Stimulated activated CD4-positive, alpha-beta T cell treated with anti-CD3 and anti-CD28 coated beads, Interleukin-1b, Interleukin-23, amount 100 ng/mL, for 1 hour (primary cell): ENCODE results near the gene TTC3.

Experiments
- DNase-seq, 2 donors: peaks; one replicate each; pipeline ENCODE4 v3.0.0-alpha.2; 2020; ENCODE audit warnings: low read depth in 2 of 2

The TTC3 gene

GRCh38 chr21:37146320-37147235 lies 73.5 kb downstream of the TTC3 start:
- DNase-seq, result no peak

GRCh38 chr21:37149411-37149810 lies 76.4 kb downstream of the TTC3 start:
- no peak for DNase-seq

DNA sequence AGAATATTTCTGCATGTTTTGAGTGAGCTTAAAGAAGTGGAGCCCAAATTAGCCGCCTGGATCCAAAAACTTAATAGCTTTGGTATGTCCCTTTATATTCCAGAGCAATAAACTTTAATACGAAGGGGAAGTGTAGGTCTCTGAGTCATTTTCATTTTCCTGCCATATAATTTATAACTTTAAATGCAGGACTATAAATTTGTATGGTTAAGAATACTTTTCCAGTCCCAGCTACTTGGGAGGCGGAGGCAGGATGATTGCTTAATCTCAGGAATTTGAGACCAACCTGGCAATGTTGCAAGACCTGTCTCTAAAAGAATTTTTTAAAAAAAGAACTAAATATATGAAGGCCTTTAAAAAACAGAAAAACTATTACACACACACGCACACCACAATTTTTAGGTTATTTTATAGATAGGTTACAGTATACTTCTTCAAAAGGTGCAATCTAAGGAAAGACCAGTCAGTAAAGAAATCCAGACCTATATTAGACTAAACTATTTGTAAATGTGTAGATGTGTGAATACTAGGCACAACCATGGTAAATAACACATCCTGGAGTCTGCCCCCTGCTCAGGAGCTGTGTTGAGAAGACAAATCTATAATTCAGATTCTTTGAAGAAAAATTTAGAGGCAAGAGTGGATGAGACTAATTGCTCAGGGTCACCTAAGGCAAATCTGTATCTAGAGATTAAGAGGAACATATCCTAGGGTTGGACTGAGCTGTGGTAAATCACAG lies 80.3 kb downstream of the TTC3 start:
- no peak for DNase-seq

DNA sequence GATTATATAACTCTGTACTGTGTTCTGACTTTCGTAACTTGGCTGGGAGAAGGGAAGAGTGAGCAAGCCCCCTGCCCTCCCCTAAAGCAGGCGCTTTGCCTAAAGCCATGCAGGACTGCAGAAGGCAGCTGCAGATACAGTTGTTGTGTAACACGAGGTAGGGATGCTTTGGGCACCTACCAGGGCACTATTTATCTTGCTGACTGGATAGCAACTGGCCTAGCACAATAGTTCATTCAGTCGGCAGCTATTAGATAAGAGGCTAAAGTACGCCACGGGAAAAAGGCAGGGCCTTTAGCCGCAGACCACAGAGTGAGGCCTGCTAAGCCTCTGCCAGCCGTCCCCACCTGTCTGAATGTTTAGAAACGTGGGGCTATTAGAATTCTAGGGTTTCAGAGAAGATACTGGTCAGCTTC lies 80.9 kb downstream of the TTC3 start:
- no peak for DNase-seq

GRCh38 chr21:37155186-37155585 lies 82.1 kb downstream of the TTC3 start:
- DNase-seq, result no peak

DNA sequence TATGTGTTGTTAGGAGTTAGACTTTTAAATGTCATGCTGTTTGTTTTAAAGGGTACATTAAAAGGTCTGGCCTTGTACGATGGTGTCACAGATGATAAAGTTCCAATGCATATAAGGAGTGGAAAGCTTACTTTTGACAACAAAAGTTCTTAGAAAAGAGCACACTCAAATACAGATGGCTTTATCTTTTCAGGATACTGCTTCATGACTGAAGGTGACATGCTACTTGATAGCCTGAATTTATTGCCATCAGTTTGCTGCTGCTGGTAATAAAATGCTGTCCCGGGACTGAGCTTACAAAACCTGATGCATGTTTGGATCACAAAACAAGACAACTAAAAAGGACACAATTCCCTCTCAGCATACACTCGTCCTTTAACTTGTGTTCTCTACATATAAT lies 84.9 kb downstream of the TTC3 start:
- DNase-seq, result no peak

DNA sequence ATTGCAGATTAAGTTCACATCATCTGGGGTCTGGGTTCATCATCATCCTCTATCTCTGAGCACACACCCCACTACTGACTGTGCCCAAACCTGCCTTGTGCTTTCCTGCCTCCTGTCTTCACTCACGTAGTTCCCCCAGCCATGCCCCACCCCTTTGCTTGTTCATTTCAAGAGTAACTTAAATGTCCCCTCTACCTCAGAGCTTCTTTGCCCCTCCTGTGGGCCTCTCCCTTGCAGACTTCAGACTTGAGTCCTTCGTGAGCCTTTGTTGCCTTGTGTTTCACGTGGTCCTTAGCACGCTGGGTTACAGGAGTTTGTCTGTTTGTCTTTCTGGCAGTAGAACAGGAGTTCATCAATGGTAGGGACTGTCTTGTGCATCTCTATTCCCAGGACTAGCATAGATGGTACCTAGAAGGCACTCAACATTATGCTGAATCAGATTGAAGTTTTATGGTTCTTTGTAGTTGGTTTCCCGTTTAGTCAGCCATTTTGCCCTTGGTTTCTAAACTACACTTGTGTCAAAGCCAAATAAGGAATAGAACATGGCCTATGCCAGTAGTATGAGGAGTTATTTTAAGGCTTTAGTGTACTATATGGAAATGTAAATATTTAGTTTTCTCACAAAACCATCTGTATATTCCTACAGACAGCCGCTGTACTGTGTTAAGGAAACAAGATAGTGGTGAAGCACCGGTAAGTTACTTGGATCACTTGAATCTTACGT lies 86.2 kb downstream of the TTC3 start:
- DNase-seq, result no peak

DNA sequence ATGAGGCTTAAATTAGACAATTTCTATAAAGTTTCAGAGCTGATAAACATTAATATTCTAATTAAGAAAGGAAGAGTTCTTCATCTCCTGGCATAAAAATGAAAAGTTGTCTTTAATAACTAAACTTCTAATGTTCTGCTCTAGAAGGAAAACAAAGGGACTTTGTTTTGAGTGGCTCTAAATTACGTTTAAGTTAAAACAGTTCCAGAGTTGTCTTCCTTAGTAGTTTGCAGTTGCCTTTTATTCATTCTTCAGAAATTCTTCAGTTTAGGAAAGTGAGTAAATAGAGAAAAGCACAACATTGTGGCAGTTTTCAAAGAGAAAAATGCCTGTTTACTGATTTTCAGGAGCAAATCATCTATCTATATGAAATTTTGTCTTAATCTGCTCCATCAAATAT lies 86.9 kb downstream of the TTC3 start:
- no peak for DNase-seq

DNA sequence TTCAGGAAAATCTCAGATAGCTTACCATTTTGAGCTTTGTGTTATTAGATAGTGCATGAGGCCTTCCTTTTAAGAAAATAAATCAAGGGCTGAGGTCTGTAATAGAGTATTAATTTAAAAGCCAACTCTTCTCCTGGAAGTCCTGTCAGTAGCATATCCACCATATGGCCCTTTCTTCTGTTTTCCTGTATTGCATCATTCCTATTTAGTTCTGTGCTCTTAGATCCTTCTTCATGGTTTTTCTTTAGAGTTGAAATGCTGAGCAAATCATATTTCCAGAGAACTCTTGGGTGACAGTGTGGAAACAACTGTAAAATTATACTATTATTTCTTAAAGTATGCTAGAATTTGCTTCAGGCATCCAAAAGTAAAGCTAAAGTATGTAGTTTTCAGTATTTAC lies 91.7 kb downstream of the TTC3 start:
- no peak for DNase-seq

- no peak for DNase-seq
Observed at GRCh38 chr21:37165586-37165985, 92.5 kb downstream of the TTC3 start.

- no peak for DNase-seq
Observed at GRCh38 chr21:37166733-37167132, 93.7 kb downstream of the TTC3 start.

- no peak for DNase-seq
Observed at GRCh38 chr21:37168666-37169065, 95.6 kb downstream of the TTC3 start.

DNA sequence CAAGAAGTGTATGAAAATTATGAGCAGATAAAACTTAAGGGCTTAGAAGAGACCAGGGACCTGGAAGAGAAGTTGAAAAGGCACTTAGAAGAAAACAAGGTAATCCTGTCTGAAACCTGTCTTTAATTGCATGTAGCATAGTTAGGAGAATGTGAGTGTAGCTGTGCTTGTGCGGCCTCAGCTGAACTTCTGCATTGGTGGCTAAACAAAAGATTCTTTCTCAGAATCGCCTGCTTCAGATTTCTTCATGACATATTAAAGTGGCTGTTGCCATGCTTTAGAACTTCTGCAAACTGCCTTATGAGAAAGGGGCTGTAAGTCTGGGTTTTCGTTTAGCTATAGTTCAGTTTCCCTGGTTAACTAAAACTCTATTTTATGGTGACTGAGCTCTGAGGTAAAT lies 99.6 kb downstream of the TTC3 start:
- no peak for DNase-seq

DNA sequence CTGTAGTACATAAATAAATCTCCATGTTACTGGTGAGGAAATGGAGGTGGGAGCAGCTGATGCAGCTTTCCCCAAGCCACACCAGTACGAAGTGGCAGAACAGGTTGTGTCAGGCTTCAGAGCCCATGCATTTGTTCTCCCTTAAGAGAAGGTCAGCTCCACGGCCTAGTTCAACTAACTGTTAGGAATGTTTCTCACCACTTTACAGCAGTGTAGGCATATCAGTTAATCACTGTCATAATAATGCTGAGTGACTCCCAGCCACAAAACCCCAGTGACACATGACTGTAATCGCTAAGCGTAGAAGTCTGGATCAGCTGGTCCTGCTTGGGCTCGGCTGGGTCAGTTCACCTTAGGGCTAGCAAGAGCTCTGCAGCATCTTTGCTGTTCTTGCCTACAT lies 103.7 kb downstream of the TTC3 start:
- no peak for DNase-seq

DNA sequence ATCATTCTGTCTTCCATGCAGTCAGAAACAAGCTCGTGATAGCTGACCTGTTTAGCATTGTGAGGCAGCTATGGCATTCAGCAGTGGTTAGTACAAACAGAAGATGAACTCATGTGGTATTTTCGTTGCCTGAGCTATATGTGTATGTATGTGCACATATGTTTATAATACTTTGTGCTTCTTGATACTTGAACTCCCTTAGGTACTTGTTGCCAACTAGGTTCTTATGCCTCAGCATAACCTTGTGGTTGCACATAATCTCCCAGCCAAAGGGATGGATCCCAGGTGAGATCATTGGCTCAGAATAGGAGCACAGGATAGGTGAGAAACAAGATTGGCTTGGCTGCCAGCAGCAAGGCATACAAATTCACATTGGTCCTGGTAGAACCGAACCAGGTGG lies 108.0 kb downstream of the TTC3 start:
- DNase-seq, result no peak

GRCh38 chr21:37182222-37182621 lies 109.2 kb downstream of the TTC3 start:
- DNase-seq, result no peak

DNA sequence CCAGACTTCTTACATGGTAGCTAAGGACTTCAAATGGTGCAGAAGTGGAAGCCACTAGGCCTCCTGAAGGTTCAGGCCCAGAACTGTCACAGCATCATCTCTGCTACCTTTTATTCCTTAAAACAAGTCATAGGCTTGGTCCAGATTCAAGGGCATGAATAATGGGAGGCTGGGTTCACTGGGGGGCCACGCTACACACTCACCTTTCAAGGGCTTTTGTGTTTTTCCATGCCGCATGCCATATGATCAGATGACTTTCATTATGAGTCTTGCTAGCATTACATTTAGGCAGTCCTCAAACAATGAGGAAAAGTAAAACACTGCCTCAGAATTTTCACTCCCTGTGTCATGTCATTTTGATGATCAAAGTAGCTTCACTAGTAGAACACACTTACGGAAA lies 110.7 kb downstream of the TTC3 start:
- DNase-seq, result no peak

DNA sequence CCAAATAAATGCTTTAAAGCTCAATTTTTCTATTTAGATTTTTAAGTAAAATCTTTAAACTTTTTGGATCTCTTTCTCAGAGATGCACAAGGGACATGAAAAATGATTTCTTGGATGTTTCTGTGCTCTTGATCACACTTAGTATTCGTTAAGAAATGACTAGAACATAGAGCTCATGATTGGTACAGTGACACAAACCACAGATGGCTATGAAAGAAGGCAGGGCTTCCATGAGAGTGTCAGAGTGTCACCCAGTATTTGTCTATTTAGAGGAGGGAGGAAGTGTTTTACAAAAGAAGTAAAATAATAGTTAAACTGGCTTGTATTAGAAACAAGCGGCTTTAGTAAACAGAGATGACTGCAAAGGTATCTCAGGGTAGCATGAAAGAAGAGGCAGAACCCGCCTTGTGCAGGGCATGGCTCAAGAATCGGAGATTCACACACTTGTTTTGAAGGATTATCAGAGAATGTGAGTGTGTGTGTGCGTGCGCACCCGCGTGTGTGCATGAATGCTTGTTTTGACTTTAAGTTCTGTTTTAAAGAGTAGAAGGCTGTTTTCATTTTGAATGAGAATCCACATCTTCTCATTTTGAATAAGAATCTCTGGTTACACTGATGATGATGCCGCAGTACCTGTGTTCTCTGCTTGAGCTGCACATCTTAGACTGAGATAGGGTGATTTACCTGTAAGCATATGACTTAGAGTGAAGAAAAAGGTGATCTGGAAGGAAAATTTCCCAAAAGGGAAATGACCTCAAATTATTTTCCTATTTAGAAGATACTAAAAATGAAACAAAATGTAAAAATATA lies 111.9 kb downstream of the TTC3 start:
- no peak for DNase-seq

DNA sequence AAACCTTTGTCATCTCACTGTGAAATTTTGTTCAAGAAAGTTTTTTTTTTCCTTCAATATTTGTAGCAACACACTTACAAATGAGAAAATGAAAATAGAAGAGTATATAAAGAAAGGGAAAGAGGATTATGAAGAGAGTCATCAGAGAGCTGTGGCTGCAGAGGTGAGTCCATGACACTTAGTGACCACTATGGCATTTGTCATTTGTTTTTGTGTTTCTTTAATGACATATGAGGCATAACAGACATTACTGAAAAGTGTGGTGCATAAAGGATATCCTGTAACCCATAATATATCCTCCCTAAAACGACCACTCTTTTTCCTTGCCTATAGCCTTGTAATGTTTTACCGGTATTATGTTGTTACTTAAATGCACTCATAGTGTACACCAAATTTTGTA lies 113.9 kb downstream of the TTC3 start:
- DNase-seq, result no peak

DNA sequence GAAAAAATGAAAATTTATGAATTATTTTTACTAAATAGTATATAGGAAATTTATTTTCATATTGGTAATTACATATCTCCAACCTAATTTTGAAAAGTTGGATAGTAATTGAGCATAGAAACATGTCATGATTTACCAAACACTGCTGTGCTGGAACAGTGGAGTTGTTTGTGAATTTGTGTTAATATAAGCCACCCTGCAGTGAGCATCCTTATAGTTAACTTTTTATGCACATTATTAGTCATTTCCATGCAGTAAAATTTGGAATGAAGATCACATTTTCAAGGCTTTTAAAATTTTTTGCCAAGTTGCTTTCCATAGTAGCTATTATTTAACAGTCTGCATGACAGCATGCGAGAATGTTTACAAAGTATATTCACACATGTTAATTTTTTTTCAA lies 115.8 kb downstream of the TTC3 start:
- DNase-seq, result no peak

- no peak for DNase-seq
Observed at GRCh38 chr21:37192019-37192418, 119.0 kb downstream of the TTC3 start.

GRCh38 chr21:37193006-37193405 lies 120.0 kb downstream of the TTC3 start:
- DNase-seq, result no peak
